Activated CD4-positive, CD25-positive, alpha-beta regulatory T cell (primary cell): ENCODE measurements around the gene UQCC2.
A peak's percentile ranks its signal among the peaks of the same experiment; 100 is the strongest.

Experiments used
- DNase-seq, 4 experiments: peaks; one replicate each; lab custom pipeline; 2025; lab: John Stamatoyannopoulos, UW

UQCC2 gene

DNA sequence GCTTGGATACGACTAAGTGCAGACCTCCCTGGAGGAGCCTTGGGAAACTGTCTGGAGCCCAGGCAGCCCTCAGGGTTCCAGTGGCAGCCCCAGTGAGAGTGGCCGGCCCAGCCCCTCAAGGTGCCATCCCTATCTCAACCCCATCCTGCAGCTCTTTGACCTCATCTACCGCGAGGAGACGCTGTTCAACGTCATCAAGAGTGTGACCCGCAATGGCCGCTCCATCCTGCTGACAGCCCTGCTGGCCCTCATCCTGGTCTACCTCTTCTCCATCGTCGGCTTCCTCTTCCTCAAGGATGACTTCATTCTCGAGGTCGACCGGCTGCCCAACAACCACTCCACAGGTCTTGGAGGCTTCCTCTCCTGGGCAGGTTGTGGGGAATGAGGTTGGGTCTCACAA lies 20.7 kb downstream of the UQCC2 start:
- DNase-seq, result no peak

DNA sequence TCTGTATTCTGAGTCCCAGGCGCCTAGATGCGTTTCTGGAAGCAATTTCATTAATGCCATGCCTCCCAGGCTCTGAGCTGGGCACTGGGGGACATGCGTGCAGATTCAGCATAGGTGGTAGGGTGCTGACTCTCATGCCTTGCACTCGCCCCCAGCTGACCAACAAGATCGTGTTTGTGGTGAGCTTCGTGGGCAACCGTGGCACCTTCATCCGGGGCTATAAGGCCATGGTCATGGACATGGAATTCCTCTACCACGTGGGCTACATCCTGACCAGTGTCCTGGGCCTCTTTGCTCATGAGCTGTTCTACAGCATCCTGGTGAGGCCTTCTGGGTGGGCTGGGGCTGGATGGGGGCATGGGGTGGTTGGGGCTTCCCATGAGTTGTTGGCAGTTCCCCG lies 21.6 kb downstream of the UQCC2 start:
- DNase-seq, result no peak

DNA sequence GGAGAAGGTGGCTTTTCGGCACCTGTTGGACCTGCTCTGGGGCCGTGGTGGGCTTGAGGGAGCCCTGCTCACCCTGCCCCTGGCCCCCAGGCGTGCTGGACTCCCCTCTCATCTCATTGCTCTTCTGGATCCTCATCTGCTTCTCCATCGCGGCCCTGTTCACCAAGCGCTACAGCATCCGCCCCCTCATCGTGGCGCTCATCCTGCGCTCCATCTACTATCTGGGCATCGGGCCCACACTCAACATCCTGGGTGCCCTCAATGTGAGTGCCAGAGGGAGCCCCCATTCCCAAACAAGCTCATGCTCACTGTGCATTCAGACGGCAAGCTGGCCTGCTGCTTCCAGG lies 22.4 kb downstream of the UQCC2 start:
- no peak for DNase-seq

- DNase-seq, result no peak
Measured at GRCh38 chr6:33688451-33689147, 22.9 kb downstream of the UQCC2 start.

- DNase-seq, result no peak
Measured at GRCh38 chr6:33688006-33688405, 23.5 kb downstream of the UQCC2 start.

- DNase-seq, result no peak
Measured at GRCh38 chr6:33686981-33687975, 24.2 kb downstream of the UQCC2 start.

- no peak for DNase-seq
Measured at GRCh38 chr6:33686225-33686924, 25.1 kb downstream of the UQCC2 start.

GRCh38 chr6:33685411-33686224 lies 25.9 kb downstream of the UQCC2 start:
- no peak for DNase-seq

GRCh38 chr6:33684983-33685382 lies 26.5 kb downstream of the UQCC2 start:
- DNase-seq, result no peak

GRCh38 chr6:33684428-33684896 lies 27.0 kb downstream of the UQCC2 start:
- no peak for DNase-seq

- no peak for DNase-seq
Measured at GRCh38 chr6:33683576-33684427, 27.7 kb downstream of the UQCC2 start.

- DNase-seq, result peak in 2 of 4 experiments; percentile 13 to 18
Measured at GRCh38 chr6:33683051-33683571, 28.4 kb downstream of the UQCC2 start.

DNA sequence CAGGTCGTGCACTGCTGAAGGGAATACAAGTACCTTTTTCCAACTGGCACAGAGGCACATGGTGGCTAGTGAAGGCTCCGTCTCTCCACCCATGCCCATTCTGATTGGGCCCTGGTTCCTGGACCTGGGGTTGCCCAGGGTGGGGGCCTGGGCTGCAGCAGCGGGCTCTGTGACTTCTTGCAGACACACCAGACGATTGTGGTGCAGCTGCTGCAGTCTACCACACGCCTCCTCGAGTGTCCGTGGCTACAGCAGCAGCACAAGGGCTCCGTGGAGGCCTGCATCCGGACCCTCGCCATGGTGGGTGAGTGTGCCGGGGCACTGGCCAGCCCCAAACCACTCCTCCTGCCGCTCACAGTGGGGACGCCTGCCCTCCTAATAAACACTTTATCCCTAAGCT lies 29.2 kb downstream of the UQCC2 start:
- DNase-seq, result no peak

DNA sequence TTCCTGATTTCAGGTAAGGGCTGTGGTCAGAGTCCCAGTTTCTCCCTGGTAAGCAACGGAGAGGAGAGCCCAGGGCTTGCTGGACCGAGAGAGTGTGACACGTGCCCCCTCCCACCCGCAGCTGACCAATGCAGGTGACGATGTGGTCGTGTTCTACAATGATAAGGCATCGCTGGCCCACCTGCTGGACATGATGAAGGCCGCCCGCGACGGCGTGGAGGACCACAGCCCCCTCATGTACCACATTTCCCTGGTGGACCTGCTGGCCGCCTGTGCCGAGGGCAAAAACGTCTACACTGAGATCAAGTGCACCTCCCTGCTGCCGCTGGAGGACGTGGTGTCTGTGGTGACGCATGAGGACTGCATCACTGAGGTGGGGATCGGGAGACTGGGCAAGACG lies 31.7 kb downstream of the UQCC2 start:
- no peak for DNase-seq

DNA sequence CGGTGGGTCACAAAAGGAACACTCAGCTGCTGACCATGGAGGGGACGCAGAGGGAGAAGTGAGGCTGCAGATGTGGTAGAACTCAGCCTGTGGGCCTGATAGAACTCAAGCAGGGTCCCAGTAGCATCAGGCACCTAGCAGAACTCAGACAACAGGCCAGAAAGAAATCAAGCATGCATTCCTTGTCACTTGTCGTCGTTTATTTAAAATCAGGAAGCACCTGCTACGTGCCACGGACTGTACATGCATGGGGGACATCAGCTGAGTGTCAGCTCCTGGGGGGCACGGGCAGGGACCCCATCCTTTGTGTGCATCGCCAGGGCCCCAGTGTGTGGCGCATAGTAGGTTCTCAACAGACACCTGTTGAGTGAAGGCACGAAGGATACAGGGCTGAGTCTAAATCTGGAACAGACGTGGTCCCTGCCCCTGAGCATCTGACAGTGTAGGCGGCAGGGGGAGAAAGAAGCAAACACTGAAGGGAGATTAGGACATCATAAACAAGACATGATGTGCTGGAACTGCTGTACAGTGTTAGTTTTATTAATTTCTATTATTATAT lies 32.5 kb downstream of the UQCC2 start:
- no peak for DNase-seq

GRCh38 chr6:33678233-33678931 lies 33.1 kb downstream of the UQCC2 start:
- no peak for DNase-seq

DNA sequence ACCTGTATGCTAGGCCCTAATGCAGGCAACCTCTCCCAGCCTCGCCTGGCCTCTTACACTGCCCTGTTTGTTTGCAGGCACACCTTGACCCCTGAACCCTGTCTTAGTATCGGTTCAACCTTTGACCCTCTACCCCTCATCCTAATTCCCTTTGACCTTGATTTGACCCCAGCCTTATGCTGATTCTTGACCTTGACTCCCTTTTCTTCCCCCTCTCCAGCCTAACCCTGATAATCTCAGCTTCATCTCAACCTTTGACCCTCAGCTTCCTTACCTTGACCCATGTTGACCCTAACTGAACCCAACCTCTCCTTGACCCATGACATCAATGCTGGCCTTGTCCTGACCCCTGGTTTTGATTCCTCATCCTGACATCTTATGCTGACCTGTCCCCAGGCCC lies 33.8 kb downstream of the UQCC2 start:
- DNase-seq, result no peak

DNA sequence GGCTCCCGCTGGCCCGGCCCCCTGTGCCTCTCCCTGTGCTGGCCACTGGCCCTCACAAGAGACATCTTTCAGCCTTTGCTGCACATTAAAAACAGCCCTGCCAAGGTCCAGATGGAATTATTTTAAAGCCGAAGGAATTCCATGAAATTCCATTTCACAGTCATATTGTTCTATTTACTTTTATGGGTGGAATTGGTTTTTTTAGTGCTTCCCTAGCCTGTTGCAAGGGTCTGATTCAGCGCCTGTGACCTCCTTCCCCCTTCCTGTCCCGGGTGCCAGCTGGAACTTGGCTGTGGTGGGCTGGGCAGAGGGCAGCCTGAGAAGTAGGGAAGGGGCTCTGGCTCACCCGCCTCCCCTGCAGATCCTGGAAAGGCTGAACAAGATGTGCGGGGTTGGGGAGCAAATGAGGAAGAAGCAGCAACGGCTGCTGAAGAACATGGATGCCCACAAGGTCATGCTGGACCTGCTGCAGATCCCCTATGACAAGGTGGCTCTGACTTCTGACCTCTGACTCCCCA lies 34.3 kb downstream of the UQCC2 start:
- no peak for DNase-seq

- DNase-seq, result no peak
Measured at GRCh38 chr6:33676416-33677142, 34.9 kb downstream of the UQCC2 start.
